ENCODE data around the gene TRMT1. TPM values are rescaled to one million over a fixed set of nuclear protein-coding genes. Genes with fewer than 3 reads are reported as not detected.

TRMT1 gene
- total RNA-seq, 1 donor from 2014 or later, result 39.2 TPM

DNA sequence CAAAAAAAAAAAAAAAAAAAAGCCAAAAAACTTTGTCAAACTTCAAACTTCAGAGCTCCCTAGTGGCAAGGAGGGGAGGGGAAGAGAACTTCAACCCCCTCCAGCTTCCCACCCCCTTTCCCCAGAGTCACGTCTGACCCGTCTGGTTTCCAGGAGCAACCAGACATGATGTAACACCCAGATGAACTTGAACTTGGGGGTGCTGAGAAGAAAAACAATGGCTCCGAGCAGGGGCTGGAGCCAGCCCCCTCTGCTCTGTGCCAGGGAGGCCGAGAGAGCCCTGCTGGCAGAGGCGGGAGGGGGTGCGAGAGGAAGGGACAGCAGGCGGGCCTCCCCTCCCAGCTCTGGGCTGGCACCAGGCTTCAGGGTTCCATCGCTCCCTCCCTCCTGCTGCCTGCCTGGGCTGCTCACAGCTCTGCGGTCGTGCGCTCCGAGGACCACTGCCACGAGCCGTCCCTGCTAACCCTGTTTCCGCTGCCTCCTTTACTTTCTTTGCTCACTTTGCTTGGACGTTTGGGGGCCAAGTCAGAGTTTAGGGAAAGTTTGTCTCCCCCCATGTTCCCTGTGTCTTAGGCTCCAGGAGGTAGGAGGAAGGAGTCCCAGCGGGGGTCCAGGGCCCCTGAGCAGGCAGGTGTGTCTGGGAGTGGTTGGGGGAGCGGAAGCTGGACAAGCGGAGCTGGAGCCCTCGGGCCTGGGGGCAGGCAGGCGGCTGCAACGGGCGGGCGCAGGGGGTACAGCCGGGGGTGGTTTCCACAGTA, 25.0 kb downstream of the TRMT1 start:
- DNase-seq (ENCODE audit: low read depth, low spot score), result peak; percentile 67

DNA sequence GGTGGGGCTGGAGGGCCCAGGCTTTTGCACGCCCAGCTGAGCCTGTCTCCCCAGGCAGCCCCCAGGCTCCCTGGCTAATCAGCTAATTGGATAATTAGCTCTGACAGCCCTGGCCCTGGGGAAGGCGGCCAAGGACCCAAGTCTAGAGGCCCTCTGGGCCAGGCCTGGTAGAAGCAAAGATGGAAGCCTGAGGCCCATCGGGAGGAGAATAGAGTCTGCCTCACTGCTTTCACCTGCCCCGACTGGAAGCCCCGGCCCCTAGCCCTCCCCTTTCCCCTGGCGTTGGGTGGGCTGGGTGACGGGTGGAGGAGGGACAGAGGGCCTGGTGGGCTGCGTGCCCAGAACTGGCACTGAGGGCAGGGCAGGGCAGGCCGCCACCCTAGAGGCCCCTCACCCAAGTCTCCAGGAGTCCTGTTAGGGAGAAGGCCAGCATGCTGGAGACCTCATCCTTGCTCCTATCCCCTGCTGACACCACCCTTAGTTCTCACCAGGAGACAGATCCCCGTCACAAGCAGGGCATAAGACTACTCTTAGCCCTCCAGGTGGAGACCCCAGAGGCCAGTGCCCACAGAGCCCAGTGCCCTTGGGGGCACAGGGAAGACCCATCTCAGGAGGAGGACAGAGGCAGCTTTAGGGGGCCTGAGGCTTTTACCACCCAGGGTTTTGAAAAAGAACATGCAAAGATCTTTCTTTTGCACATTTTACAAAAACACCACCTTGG, 25.9 kb downstream of the TRMT1 start:
- no peak for DNase-seq (ENCODE audit: low read depth, low spot score)

DNA sequence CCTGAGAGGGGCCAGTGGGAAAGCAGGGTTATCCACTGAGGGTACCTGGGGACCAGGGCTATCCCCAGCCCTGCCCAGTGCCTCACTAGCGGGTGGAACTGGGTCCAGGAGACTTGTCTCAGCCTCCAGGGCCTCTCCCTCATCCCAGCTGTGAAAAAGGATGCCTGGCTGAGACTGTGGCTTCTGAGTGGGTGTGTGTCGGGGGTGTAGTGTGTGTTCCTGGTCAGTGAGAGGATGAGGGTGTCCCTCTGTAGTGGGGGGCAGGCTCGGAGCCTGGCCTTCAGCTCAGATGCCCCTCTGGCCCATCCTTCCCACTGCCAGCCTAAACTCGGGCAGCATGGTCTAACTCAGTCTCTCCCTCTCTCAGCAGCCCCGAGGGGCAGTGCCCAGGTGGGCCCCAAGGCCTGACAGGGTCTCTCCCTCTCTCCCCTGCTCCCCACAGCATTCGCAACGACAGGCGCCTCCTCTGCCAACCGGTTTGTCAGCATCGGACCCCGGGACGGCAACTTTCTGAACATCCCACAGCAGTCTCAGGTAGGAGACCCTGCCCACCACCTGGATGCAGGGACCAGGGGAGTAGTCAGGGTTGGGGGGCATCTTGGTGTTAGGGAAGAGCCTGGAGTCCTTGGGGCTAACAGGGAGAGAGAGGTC, 26.6 kb downstream of the TRMT1 start:
- no peak for DNase-seq (ENCODE audit: low read depth, low spot score)

DNA sequence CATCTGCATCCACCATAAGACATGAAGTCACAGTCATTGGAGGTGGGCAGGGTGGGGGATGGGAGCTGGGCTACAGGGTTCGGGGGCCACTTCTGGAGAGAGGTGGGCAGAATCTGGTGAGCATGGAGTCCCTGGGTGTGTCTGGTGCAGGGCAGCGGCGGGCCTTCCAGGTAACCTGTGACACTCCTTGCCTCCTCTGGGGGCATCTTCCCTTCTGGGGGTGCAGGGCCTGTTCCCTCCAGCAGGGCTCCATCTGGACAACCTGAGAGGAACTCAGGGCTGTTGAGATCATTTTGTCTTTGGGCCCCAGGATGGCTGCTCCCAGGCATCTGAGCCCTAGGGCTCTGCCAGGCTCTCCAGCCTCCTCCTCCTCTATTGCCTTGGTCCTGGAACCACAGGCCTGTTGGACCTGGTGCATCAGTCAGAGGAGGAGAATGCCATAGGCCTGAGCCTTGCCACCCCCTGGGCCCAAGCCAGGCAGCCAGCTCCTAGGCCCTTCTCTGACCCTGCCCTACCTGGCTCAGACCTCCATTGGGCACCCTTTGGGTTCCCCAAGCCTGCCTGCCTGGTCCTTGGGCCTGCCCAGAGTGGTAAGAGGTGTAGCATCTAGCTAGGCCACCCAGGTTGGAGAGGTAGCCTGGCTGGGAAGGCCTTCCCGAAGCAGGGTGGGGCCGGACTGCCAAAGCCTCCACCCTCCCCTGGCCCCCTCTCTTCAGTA, 27.2 kb downstream of the TRMT1 start:
- no peak for DNase-seq (ENCODE audit: low read depth, low spot score)

DNA sequence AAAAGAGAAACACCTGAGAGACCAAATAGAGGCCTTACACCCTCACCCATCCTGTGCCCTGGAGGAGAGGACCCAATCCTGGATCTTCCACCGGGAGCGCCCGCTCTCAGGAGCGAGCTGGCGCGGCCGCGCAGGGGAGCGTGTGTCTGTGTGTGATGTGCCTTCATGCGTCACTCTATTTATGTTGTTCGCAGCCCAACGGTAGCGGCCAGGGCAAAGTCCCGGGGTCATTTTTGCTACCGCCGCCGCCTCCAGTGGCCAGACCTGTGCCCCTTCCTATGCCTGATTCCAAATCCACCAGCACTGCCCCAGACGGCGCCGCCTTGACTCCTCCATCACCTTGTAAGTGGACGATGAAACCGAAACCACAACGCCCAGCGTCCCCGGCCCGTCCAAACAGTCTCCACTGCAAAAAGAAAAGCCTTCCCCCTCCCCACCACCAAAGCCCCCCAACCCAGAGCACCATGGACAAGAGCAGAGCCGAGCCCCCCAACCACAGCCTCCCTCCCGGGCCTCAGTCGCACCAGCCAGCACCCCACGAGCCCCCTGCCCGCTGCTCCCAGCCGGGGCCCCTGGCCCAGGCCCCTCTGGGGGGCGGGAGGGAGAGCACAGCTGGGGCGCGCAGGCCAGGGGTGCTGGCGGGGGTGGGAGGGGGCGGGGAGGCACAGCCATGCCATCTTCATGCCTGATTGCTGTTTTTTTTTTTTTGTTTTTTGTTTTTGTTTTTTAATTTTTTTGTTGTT, 28.6 kb downstream of the TRMT1 start:
- no peak for DNase-seq (ENCODE audit: low read depth, low spot score)

DNA sequence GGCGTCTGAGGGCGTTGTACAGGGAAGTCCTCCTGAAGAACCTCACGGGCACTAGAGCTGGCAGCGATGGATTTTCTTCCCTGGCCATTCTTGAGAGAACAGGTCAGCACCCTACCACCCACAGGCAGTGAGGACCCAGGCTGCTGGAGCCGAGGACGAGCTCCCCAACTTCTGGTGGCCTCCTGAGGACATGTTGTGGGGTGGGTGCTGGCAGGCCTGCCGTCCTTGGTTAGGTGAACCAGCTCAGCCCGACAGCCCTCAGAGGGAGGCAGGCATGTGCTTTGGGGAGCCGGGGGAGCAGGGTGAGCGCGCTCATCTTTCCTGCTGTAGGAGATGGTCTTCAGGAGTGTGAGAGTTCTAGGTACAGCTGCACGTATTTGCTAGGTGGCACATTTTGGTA, 29.2 kb downstream of the TRMT1 start:
- DNase-seq (ENCODE audit: low read depth, low spot score), result no peak

DNA sequence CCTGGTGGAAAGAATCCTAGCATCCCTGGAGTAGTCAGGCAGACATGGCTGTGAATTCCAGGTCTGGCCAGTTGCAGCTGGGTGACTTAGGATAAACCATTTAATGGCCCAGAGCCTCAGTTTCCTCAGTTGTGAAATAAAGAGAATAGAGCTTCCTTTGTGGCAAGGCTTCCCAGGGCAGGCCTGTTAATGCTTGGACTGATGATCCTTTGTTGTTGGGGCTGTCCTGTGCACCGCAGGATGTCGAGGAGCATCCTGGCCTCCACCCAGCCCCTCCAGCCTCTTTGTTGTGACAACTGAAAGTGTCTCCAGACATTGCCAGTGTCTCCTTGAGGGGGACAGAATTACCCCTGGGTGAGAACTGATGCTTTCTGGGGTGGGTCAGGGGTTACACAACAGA, 30.2 kb downstream of the TRMT1 start:
- DNase-seq (ENCODE audit: low read depth, low spot score), result no peak

DNA sequence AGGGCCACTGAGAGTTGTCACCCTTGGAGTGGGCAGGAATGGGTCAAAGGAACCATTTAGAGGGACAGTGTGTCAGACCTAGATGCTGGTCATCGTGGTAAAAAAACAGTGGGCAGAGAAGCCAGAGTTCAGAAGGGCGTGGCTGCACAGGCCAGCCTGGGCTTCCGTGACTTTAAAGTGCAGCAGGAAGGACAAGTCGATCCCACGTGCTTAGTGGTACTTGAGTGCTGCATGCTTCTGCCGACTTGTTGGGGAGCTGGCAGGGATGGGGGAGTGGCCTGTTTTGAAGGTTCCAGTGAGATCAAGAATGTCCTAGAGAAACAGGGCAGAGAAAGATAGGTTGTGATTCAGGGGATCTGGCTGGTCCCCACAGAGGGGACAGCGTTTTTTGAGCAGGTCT, 30.9 kb downstream of the TRMT1 start:
- DNase-seq (ENCODE audit: low read depth, low spot score), result no peak

DNA sequence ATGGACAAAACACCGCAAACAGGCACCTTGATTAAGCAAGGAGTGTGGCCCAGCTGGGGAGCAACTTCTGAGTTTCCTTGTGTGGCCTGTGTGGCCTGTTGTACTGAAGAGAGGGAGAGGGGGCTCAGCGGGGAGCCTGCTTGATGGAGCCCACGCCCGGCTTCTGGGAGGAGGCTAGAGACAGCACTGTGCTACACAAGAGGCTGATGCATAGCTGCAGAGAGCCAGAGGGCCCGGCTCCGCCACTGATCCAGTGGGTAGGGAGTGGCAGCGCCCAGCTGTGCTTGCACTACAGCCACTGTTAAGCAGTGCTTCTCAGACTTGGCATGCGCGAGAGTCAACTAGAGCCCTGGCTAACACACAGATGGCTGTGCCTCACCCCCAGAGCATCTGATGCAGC, 32.9 kb downstream of the TRMT1 start:
- DNase-seq (ENCODE audit: low read depth, low spot score), result no peak

DNA sequence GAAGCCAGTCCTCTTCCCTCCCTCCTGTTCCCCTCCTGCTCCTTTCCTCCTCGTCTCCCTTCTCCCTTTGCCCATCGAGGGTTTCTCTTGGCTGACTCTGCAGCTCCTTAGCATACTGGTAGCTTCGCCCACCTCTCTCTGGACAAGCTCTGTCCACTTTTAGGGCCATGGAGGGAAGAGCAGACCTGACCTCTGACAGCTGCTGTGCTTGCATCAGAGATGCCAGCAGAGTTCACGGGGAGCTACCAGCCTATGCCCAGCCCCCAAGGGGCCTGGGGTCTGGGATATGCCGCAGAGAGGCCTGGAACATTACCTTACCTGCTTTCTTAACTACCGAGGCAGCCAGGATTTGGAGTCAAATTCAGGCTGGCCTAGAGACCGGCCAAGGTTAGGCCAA, 33.5 kb downstream of the TRMT1 start:
- DNase-seq (ENCODE audit: low read depth, low spot score), result no peak

DNA sequence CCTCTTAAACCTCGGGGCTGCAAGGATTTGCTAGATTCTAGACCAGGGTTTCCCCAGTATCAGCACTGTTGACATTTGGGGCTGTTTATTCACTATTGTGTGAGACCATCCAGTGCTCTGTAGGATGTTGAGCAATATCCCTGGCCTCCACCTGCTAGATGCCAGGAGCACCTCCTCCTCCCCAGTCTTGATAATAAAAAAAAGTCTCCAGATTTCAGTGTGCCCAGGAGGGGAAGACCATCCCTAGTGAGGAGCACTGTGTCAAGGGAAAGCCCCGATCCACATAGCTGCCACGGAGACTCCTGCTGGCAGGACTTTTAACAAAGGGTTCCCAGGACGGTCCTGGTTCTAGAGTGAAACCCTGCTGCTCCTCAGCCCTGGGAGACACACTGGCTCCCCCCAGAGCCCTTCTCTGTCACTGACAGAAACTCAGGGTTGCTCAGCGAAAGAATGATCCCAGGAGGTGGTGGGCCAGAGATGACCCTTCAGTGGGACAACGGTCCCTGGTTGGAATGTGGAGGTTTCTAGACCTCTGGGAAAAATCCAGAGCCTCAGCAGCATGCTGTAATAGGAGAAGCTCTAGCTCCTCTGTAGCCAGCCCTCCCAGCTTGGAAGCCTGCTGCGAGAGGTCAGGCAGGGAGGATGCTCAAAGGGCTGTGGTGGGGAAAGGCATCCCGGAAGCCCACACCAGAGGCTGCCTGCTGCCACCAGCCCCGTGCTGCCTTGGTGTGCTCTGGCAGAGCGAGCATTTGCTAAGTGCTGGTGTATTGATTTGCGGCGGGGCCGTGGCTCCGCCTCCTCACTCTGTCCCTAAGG, 34.1 kb downstream of the TRMT1 start:
- DNase-seq (ENCODE audit: low read depth, low spot score), result no peak

DNA sequence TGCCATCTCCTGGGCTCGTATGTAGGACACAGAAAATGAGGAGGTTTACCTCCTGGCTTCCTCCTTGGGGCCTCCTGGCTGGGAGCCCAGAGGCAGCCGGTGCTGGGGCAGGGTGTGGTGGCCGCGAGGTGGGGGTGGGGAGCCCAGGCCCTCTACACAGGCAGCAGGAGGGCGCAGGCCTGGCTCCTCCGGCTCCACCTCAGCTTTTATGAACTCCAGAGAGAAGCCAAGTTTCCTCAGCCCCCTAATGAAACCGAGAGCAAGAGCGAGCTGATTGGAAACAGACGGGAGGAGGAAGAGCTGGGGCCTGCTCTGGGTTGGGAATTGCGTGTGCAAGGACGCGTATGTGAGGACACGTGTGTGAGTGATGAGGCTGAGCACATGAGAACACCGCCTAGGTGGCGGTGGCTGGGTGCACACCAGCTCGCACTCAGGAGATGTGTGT, 37.0 kb downstream of the TRMT1 start:
- no peak for DNase-seq (ENCODE audit: low read depth, low spot score)

DNA sequence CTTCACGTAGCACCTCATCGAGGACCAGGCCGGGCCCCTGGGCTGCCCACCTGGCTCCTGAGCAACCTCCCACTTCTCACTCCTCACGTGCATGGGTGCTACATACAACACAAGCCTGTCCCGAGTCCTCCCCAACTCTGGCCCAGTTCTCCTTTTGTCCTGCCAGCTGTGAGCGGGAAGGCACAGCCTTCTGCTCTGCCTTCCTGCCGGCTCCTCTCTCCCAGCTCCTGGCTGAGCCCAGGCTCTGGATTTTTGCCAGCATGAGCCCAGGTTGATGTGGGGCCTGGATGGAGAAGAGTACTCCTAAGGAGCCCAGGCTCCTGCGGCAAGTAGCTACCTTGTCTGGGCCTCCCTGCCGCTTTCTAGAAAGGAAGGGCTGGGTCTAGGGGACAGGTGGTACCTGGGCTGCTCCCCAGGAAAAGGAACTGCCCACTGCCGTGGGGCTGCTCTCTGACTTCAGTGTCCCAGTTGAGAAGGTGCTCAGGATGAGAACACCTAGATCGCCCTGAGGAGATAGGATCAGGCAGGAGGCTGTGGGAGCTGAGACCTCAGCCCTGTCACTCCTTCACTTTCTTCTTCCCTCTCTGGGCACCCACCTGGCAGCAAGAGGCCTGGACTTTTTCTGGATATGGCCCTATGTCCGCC, 37.5 kb downstream of the TRMT1 start:
- DNase-seq (ENCODE audit: low read depth, low spot score), result no peak

DNA sequence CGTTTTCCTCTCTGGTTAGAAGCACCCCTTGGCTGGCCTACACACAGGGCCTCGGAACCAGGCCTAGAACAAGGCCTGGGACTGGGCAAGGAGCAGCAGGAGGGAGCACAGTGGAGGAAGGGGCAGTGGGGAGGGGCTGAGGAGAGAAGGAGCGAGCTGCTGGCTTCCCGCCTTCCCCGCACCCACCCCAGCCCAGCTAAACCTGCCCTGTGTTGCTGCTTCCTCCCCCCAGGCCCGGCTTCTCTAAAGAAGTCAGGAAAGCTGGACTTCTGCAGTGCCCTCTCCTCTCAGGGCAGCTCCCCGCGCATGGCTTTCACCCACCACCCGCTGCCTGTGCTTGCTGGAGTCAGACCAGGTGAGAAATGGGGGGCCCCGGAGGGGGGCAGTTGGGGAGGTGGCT, 38.2 kb downstream of the TRMT1 start:
- DNase-seq (ENCODE audit: low read depth, low spot score), result no peak

DNA sequence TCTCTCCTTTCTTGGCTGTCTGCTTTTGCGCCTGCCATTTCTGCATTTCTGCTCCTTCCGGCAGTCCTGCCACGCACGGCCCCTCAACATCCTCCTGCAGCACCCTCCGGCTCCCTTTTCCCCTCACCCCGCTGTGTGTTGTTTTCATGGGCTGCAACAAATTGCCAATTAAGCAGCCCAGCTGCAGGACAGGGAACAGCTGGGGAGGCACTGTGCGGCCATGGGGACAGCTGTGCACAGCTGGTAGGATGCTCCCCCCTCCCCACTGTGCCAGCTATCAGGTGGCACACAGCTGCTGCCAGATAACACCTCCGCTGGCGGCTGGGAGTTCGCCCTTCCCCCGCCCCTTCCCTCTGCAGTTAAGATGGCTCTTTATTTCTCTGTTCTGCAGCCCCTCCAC, 39.3 kb downstream of the TRMT1 start:
- no peak for DNase-seq (ENCODE audit: low read depth, low spot score)

DNA sequence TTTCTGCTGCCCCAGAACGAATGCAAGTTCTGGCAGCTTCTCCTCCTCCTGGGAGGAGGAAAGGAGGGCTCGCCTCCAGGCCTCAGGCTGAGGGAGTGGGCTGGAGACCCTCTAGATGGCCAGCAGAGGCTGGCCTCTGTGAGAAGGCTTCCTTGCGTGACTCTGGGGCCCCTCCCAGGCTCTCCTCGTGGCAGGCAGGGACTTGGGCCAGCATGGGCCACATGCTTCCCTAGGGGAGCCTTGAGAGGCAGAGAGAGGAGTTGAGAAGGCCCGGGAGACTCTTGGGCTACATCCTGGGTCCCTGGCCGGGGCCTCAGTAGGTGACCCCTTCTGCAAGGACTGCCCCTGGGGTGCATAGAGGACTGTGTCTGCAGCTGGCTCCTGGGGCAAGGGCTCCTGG, 39.8 kb downstream of the TRMT1 start:
- DNase-seq (ENCODE audit: low read depth, low spot score), result no peak

DNA sequence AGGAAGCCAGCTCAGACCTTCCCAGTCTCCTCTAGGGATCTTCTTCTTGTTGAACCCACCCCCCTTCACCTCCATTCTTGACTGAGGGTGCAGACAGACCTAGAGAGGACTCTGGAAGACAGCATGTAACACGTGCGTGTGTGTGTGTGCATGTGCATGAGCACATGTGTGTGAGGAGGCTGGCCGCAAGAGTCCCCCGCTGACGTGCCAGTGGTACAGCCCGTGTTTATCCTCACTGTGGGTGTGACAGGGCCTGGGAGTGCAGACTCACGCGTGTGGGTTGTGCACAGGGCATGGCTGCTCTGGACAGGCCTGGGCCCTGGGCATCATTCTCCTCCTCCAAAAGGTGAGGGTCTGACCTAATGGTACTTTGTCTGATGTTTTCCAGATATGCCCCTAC, 40.2 kb downstream of the TRMT1 start:
- DNase-seq (ENCODE audit: low read depth, low spot score), result no peak

DNA sequence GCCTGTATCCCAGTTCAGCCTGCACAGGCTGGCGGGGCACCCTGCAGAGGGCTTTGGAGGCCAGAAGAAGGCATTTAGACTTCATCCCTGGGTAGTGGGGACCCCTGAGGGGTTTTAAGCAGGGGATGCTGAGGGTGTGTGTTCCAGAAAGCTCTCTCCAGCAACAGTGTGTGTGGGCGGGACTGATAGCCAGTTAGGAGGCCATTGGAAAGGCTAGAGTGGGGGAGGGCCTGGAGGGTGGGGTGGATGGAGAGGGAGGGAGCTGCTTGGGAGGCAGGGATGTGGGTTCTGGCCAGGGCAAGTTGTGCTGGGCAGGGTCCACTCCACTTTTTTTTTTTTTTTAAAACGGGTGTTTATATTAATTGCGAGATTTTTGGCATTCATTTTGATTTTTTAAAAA, 42.2 kb downstream of the TRMT1 start:
- no peak for DNase-seq (ENCODE audit: low read depth, low spot score)

DNA sequence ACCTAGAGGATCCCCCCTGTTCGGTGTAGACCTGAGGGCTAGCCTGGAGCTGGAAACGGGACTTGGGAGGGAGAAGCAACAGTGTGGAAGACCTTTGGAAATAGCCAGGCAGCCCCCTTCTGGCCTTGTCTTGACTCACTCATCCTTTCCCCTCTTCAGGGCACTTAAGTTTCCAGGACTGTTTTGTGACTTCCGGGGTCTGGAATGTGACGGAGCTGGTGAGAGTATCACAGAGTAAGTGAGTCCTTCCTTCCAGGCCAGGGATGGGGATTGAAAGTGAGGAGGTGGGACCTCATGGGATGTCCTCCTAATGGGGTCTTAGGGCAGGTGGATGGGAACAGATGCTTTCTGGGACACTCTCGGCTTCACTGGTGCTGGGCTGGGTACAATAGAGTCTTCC, 43.3 kb downstream of the TRMT1 start:
- no peak for DNase-seq (ENCODE audit: low read depth, low spot score)

Measured in pulmonary artery endothelial cell (primary cell).